ENCODE measurements around the gene TIMM44. TPM values are rescaled to one million over a fixed set of nuclear protein-coding genes. Genes with fewer than 3 reads are reported as not detected.

The TIMM44 gene
- total RNA-seq, 1 donor from 2014 or later, result 43.7 TPM

DNA sequence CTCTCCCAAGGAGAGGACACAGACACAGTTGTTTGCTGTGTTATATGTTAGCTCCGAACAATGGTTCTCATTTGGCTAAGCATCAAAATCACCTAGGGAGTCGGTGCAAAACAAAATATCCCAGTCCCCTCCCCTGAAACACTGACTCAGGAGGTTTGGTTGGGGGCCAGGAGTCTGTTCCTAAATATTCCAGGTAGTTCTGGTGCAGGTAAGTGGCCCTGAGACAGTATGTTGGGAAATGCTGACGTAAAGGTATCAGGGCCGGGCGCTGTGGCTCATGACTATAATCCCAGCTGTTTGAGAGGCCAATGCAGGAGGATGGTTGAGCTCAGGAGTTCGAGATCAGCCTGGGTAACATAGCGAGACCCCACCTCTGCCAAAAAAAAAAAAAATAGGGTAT, 42.1 kb downstream of the TIMM44 start:
- Histone ChIP-seq H3K36me3 (no peaks in the 10 kb centered on the region), H3K4me2 (no peak overlapping the region), H3K27ac (no peak overlapping the region), H3K4me3 (no peak overlapping the region), H3F3A (ENCODE audit: low read depth) (peaks cover 9% of the 10 kb centered on the region), H3K4me1 (peaks cover 11% of the 10 kb centered on the region), H3K79me2 (ENCODE audit: low read depth) (peaks cover 23% of the 10 kb centered on the region), H2AFZ (replicated peaks) (no peak overlapping the region), H3K27me3 (peaks cover 5% of the 10 kb centered on the region), H4K20me1 (ENCODE audit: low read depth) (peaks cover 23% of the 10 kb centered on the region), H3K9me3 (ENCODE audit: low read depth) (no peaks in the 10 kb centered on the region), H3K9ac (no peak overlapping the region)
- Mint-ChIP-seq H3K36me3 (peaks cover 2% of the 10 kb centered on the region), H3K27me3 (ENCODE audit: insufficient read depth, low read depth) (peaks cover 7% of the 10 kb centered on the region), H3K4me3 (no peak overlapping the region), H3K4me1 (peaks cover 20% of the 10 kb centered on the region), H3K27ac (no peak overlapping the region), H3K9me3 (no peaks in the 10 kb centered on the region)
- no peak for DNase-seq (ENCODE audit: low spot score)
- TF ChIP-seq EZH2 (IDR thresholded peaks at IDR 0.05) (no peak), EZH2phosphoT487 (IDR thresholded peaks at IDR 0.05) (no peak)
- TF ChIP-seq, protein P1, sequence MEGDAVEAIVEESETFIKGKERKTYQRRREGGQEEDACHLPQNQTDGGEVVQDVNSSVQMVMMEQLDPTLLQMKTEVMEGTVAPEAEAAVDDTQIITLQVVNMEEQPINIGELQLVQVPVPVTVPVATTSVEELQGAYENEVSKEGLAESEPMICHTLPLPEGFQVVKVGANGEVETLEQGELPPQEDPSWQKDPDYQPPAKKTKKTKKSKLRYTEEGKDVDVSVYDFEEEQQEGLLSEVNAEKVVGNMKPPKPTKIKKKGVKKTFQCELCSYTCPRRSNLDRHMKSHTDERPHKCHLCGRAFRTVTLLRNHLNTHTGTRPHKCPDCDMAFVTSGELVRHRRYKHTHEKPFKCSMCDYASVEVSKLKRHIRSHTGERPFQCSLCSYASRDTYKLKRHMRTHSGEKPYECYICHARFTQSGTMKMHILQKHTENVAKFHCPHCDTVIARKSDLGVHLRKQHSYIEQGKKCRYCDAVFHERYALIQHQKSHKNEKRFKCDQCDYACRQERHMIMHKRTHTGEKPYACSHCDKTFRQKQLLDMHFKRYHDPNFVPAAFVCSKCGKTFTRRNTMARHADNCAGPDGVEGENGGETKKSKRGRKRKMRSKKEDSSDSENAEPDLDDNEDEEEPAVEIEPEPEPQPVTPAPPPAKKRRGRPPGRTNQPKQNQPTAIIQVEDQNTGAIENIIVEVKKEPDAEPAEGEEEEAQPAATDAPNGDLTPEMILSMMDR (IDR thresholded peaks at IDR 0.05), result no peak

DNA sequence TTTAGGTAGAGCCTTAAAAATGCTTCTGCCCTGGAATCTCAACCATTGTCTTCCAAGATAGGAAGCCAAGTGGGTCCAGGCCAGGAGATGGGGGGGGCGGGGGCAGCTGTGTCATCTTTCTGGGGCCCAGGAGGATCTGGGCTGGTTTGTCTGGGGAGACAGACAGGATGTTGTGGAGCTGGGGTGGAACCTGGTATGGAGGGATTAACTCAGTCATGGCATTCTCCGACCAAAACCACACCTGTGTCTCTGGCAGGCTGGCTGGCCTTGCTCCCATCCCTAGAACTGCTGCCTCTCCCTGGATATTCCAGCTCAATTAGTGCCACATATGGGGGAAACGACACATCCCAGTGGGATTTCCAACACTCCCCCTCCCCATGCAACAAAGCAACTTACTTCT, 42.5 kb downstream of the TIMM44 start:
- Mint-ChIP-seq H3K9me3 (no peaks in the 10 kb centered on the region), H3K4me3 (no peak overlapping the region), H3K27me3 (ENCODE audit: insufficient read depth, low read depth) (peaks cover 7% of the 10 kb centered on the region), H3K27ac (no peak overlapping the region), H3K4me1 (peaks cover 20% of the 10 kb centered on the region), H3K36me3 (peaks cover 2% of the 10 kb centered on the region)
- H2AFZ ChIP-seq (replicated peaks), result no peak overlapping the region
- TF ChIP-seq EZH2phosphoT487 (IDR thresholded peaks at IDR 0.05) (no peak), EZH2 (IDR thresholded peaks at IDR 0.05) (no peak)
- TF ChIP-seq, protein P1 (IDR thresholded peaks at IDR 0.05), result no peak
- no peaks in the 10 kb centered on the region for H3K36me3 ChIP-seq
- no peak overlapping the region for H3K9ac ChIP-seq
- no peaks in the 10 kb centered on the region for H3K9me3 ChIP-seq (ENCODE audit: low read depth)
- H3F3A ChIP-seq (ENCODE audit: low read depth), result peaks cover 9% of the 10 kb centered on the region
- H3K4me3 ChIP-seq, result no peak overlapping the region
- peaks cover 19% of the 10 kb centered on the region for H3K79me2 ChIP-seq (ENCODE audit: low read depth)
- H3K4me1 ChIP-seq, result peaks cover 11% of the 10 kb centered on the region
- H3K27me3 ChIP-seq, result peaks cover 5% of the 10 kb centered on the region
- H3K27ac ChIP-seq, result no peak overlapping the region
- no peak for DNase-seq (ENCODE audit: low spot score)
- no peak overlapping the region for H3K4me2 ChIP-seq
- H4K20me1 ChIP-seq (ENCODE audit: low read depth), result peaks cover 19% of the 10 kb centered on the region

DNA sequence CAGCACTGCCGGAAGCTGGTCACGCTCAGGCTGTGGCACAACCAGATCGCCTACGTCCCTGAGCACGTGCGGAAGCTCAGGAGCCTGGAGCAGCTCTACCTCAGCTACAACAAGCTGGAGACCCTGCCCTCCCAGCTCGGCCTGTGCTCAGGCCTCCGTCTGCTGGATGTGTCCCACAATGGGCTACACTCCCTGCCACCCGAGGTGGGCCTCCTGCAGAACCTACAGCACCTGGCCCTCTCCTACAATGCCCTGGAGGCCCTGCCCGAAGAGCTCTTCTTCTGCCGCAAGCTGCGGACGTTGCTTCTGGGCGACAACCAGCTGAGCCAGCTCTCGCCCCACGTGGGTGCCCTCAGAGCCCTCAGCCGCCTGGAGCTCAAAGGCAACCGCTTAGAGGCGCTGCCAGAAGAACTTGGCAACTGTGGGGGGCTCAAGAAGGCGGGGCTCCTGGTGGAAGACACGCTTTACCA, 43.0 kb downstream of the TIMM44 start:
- peaks cover 14% of the 10 kb centered on the region for H4K20me1 ChIP-seq (ENCODE audit: low read depth)

More for the DNA sequence above, 43.0 kb downstream of the TIMM44 start:
- Mint-ChIP-seq H3K4me3 (no peak overlapping the region), H3K4me1 (peaks cover 16% of the 10 kb centered on the region), H3K27me3 (ENCODE audit: insufficient read depth, low read depth) (peaks cover 7% of the 10 kb centered on the region), H3K27ac (no peak overlapping the region), H3K9me3 (no peaks in the 10 kb centered on the region), H3K36me3 (no peaks in the 10 kb centered on the region)
- no peaks in the 10 kb centered on the region for H3K36me3 ChIP-seq
- no peak overlapping the region for H3K9ac ChIP-seq
- no peak overlapping the region for H3K4me3 ChIP-seq
- H3K79me2 ChIP-seq (ENCODE audit: low read depth), result peaks cover 14% of the 10 kb centered on the region
- H3K4me2 ChIP-seq, result no peak overlapping the region
- peaks cover 11% of the 10 kb centered on the region for H3K4me1 ChIP-seq
- TF ChIP-seq EZH2phosphoT487 (IDR thresholded peaks at IDR 0.05) (no peak), EZH2 (IDR thresholded peaks at IDR 0.05) (no peak)
- TF ChIP-seq, protein P1 (IDR thresholded peaks at IDR 0.05), result no peak
- H2AFZ ChIP-seq (replicated peaks), result no peak overlapping the region
- DNase-seq (ENCODE audit: low spot score), result no peak
- H3K9me3 ChIP-seq (ENCODE audit: low read depth), result no peaks in the 10 kb centered on the region
- peaks cover 9% of the 10 kb centered on the region for H3F3A ChIP-seq (ENCODE audit: low read depth)
- no peak overlapping the region for H3K27ac ChIP-seq
- peaks cover 5% of the 10 kb centered on the region for H3K27me3 ChIP-seq
